GM19324 (cell line): ENCODE data around the gene NSG2.
"Not testable (repeated sequence)": the region's sequence is repeated elsewhere in the genome, so short reads cannot be mapped to it uniquely, and the experiment has no call there.

Experiments
- ATAC-seq: cut with Tn5 transposase; IDR thresholded peaks from one replicate; pipeline ENCODE4 v1.9.1; 2021; ENCODE audit warnings: mild to moderate bottlenecking, moderate library complexity; ENCODE audit not compliant: unreplicated experiment, low FRiP score

The NSG2 gene

DNA sequence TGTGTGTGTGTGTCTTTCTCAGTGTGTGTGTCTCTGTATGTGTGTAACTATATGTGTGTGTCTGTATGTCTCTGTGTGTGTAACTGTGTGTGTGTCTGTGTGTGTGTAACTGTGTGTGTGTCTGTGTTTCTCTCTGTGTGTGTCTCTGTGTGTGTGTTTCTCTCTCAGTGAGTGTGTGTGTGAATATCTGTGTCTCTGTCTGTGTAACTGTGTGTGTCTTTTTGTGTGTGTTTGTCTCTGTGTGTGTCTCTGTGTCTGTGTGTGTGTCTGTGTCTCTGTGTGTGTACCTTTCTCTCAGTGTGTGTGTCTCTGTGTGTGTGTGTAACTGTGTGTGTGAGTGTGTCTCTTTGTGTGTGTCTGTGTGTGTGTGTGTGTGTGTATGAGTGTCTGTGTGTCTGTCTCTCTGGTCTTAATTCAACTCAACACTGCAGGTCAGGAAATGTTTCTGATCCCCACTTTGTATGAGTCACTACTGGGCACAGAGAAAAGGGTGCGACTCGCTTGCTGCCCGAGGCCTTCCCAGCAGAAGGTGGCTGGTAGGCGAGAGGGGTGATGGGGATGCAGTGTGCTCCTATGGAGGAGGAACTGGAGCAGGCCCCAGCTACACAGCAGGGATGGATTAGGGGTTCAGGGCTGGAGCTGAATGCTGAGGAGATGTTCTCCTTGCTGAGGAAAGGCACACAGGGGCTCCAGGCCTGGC lies 52.1 kb downstream of the NSG2 start:
- no peak for ATAC-seq

DNA sequence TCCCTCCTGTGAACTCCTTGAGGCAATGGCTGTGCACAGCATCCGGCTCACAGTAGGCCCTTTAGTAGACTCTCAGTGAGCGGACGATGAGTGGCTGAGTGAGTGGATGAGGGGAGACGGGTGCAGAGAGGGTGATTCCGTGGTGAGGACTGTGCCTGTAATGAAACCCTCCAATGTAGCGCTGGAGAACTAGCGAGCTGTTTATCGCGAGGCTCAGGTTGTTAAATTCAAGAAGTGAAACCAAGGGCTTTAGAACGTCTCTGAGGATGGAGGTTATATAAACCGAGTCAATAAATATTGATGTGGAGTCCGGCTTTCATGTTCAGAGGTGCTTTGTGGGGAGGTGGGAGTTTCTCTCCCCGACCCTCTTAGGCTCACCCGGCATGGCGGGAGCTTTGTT lies 53.2 kb downstream of the NSG2 start:
- no peak for ATAC-seq

GRCh38 chr5:174100490-174100889 lies 55.0 kb downstream of the NSG2 start:
- ATAC-seq = no peak

GRCh38 chr5:174101195-174101730 lies 55.8 kb downstream of the NSG2 start:
- ATAC-seq = no peak

- ATAC-seq = not testable (repeated sequence)
These were observed 57.1 kb downstream of the NSG2 start for GRCh38 chr5:174102574-174102973.

GRCh38 chr5:174106997-174107655 lies 61.6 kb downstream of the NSG2 start:
- ATAC-seq = no peak

DNA sequence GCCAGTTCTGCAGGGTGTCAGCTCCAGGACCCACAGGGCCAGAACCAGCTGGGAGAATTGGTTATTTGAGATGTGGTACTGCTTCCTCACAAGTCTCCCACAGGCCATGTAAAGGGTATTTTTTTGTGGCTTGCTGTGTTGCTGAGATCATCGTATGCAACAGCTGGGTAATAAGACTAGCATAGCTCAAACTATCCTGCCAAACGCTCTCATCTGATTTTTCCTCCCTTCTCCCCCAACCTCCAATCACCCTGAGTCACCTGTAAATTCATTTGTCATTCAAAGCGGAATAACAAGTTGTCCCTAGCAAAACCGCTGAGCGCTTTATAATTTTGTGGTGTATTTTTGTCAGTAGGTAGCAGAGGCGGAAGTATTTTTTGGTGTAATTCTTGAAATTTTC lies 63.2 kb downstream of the NSG2 start:
- no peak for ATAC-seq

DNA sequence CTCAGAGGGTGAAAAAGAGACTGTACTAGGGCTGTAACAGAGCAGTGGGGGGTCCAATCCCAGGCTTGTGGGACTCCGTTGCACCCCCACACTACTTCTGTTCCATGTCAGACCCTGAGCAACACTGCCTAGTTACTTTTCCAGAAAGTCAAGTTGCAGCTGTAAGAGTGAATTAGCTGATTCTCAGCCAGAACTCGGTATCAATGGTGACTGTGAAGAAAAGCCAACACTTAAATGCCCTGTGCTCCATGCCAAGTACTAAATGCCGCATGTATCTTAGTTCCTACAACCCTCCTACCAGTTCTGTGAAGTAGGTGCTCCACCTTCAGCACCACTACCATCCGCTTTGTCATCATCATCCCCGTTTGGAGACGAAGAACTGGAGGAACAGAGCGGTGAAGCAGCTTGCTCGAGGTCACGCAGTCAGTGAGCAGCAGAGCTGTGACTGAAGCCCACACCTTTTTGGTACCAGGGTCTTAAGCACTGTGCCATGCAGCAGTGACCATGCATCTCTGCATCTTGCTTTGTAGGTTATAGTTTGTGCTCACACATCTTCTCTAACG lies 64.3 kb downstream of the NSG2 start:
- no peak for ATAC-seq

DNA sequence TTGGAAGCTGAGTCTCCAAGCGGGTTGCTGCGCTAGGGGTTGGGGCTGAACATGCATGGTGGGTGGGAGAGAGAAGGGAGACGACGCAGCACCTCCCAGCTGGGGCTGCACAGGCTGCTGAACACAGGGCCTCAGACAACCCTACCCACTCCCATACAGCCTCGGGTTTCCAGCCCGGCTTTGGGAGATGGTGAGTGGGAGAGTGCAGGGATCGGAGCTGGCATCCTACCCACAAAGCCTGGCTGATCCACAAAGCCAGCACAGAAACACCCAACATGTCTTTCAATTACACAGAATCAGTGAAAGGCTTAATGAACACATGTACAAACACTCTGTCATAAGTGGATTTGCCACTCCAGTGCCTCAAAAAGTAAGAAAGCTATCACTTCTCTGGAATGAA lies 64.8 kb downstream of the NSG2 start:
- ATAC-seq = no peak

- no peak for ATAC-seq
These were observed 65.9 kb downstream of the NSG2 start for GRCh38 chr5:174111287-174111973.

DNA sequence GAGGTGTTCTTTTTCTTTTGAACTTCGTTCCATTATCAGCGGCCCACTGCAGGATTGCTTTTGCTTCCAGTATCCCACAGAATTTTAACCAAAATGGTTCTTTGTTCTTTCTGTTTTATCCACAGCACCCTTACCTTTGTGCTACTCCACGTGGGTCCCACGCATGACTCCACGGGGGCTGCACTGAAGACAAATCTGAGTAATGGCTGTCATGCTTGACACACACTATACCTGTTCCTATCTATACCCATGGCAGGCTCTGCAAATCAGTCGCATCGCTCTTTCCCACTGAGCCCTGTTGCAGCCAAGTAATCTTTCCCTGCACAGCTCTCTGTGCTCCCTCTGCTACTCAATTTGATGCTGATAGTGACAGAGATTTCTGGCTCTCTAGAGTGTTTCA lies 69.7 kb downstream of the NSG2 start:
- ATAC-seq = no peak

DNA sequence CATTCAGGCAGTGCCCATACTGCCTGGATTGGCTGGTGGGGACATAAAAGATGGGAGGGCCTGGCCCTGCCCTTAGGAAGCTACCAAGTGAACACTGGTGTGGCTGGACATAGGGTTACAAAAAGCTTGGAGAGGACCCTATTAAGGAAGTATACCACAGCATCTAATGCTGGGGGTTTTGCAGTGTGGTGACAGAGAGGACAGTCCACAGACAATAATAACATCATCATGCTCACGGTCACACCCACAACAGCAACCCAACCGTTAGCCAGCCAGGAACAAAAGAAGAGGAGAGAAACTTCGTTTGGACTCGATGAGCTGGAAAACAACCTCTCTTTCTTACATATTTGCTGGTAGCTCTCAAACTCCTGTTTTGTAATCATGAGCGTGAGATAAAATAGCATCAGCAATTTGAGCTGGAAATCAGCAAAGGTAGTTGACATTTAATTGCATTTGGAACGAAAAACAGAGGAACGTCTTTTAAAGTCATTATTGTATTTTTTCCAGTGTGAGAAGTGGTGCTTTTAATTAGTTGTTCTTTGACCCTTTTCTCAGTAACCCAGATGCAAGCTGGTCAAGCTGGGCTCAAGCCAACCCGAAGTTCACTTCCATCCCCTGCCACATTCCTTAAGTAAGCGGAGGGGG lies 73.4 kb downstream of the NSG2 start:
- no peak for ATAC-seq

DNA sequence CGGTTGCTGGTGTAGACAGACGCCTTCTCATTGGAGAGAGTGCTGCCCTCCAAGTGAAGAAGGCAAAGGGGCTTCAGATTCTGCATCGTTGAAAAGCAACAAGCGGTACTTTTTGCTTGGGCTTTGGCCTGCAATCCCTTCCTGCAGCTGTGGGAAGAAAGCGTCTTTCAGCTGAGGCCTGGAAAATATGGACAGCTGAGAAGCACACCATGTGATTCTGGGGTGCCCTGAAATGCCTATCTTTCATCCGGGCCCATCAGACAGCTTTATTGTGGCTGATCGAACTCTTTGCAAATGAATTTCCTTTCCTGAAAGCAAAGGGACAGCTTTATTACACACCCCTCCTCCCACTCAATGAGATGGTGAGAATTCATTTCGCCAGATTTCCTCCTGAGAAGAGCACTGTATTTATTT lies 74.0 kb downstream of the NSG2 start:
- no peak for ATAC-seq

DNA sequence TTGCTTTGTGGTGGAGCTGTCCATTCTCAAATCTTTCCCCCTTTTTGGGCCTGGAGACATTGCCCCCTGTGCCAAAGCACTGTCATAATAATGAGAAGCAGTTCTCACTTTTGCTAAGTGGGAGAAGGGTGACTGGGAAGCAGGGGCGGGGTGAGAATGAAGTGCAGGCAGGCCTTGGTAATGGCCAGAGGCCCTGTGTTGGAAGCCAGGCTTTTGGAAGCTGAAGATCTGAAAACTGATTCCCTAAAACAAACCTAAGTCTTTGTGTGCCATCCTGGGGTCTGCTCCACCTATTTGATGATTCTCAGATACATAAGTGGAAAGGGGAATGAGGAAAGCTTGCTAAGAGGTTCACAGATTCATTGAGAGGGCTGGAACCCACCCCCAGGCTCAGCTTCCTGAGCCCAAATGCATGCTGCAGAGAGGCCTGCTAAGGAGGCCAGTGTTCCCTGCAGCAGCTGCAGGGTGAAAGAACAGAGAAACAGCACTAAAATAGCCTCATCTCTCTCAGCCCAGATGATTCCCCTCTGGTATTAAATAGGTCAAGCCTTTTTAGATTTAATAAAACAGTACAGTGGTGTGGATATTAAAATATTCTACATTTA lies 75.0 kb downstream of the NSG2 start:
- ATAC-seq = no peak

GRCh38 chr5:174134545-174134944 lies 89.0 kb downstream of the NSG2 start:
- ATAC-seq = no peak

GRCh38 chr5:174139623-174140022 lies 94.1 kb downstream of the NSG2 start:
- ATAC-seq = no peak

DNA sequence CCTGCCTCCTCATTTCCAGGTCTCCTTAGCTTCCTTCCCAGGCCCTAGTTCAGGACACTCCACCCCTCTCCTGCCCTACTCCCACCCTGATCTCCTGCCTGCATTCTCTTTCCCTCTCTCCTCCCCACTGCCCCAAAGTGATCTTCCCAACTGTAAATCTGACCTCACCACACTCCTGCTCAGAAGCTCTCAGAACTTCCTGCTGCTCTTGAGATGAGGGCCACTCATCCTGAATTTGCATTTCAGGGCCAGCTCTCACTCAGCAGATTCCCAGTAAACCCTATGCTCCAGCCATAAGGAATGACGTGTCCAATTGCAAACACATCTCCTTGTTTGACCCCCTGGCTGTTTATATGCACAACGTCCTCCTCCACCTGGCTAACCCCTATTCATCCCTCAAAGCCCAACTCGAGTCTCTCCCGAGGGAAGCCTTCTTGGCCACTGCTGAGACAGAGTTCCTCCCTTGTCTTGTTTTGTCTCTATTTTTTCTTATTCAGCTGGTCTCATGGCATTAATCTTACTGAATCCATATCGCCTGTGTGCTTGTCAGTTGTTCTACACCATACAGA lies 95.0 kb downstream of the NSG2 start:
- ATAC-seq = no peak

- no peak for ATAC-seq
These were observed 95.9 kb downstream of the NSG2 start for GRCh38 chr5:174141398-174141797.

DNA sequence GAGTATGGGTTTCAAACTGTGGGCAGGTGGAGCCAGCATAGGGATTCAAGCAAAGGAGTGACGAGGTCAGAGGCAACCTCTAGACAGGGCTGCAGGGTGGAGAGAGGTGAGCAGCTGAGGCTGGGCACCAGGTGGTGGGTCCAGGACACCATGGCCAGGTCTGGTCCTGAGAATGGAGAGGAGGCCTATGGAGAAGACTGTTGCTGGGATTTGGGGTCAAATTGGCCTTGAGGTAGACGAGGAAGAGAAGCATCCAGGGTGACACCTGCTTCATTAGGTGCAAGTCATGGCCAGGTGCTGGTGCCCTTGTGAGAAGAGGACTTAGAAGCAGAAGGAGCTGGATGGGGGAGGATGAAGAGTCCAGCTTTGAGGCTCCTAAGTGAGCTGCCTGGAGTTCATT lies 99.6 kb downstream of the NSG2 start:
- ATAC-seq = no peak

- no peak for ATAC-seq
These were observed 100.3 kb downstream of the NSG2 start for GRCh38 chr5:174145821-174146220.
